DND-41 (cell line): Measurements from ENCODE around the gene RNF223.

ENCODE experiments used
- EZH2 ChIP-seq: IDR thresholded peaks from 3 replicates; pipeline ENCODE4 v1.6.1; 2012; ENCODE audit warnings: borderline replicate concordance, low read depth, mild to moderate bottlenecking, moderate library complexity, low read length, inconsistent platforms; ENCODE audit not compliant: severe bottlenecking
- TF ChIP-seq, protein P1 (sequence below): IDR thresholded peaks from 2 replicates; pipeline ENCODE4 v1.5.1; 2012; ENCODE audit warnings: borderline replicate concordance, low read length, moderate library complexity, mild to moderate bottlenecking; ENCODE audit not compliant: poor library complexity, severe bottlenecking; ENCODE audit errors: extremely low read depth

DNA sequence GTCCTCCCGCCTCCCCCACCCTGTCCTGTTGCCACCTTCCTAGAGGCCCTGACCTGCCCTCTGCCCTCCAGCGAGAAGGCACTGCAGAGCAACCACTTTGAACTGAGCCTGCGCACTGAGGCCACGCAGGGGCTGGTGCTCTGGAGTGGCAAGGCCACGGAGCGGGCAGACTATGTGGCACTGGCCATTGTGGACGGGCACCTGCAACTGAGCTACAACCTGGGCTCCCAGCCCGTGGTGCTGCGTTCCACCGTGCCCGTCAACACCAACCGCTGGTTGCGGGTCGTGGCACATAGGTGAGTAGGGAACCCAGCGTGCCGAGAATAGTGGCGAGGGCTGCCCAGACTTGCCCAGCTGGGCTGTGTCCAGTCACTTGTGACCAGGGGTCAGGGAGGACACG, 20.4 kb downstream of the RNF223 start:
- TF ChIP-seq, protein P1, sequence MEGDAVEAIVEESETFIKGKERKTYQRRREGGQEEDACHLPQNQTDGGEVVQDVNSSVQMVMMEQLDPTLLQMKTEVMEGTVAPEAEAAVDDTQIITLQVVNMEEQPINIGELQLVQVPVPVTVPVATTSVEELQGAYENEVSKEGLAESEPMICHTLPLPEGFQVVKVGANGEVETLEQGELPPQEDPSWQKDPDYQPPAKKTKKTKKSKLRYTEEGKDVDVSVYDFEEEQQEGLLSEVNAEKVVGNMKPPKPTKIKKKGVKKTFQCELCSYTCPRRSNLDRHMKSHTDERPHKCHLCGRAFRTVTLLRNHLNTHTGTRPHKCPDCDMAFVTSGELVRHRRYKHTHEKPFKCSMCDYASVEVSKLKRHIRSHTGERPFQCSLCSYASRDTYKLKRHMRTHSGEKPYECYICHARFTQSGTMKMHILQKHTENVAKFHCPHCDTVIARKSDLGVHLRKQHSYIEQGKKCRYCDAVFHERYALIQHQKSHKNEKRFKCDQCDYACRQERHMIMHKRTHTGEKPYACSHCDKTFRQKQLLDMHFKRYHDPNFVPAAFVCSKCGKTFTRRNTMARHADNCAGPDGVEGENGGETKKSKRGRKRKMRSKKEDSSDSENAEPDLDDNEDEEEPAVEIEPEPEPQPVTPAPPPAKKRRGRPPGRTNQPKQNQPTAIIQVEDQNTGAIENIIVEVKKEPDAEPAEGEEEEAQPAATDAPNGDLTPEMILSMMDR = no peak
- TF ChIP-seq EZH2 = no peak
